H1 (cell line): Measurements from ENCODE around the gene VWF. TPM values are rescaled to one million over a fixed set of nuclear protein-coding genes. Genes with fewer than 3 reads are reported as not detected.

Experiments
- CHD1 ChIP-seq: IDR thresholded peaks from 2 replicates; pipeline ENCODE4 v1.6.1; 2012; ENCODE audit warnings: low read depth, low read length, improper control_type of control experiment
- MAFK ChIP-seq: IDR thresholded peaks from 2 replicates; pipeline ENCODE4 v1.6.1; 2012; ENCODE audit warnings: low read depth, mild to moderate bottlenecking, improper control_type of control experiment, low read length
- POLR2AphosphoS5 ChIP-seq: IDR thresholded peaks from 2 replicates; pipeline ENCODE4 v1.6.1; 2011; ENCODE audit warnings: low read depth, low read length
- RXRA ChIP-seq: IDR thresholded peaks from 2 replicates; pipeline ENCODE4 v1.6.1; 2011; ENCODE audit warnings: low read depth, mild to moderate bottlenecking, low read length, moderate library complexity; ENCODE audit not compliant: insufficient read depth
- SIX5 ChIP-seq: IDR thresholded peaks from 2 replicates; pipeline ENCODE4 v1.6.1; 2011; ENCODE audit warnings: mild to moderate bottlenecking, low read depth, low read length
- TCF12 ChIP-seq: IDR thresholded peaks from 2 replicates; pipeline ENCODE4 v1.6.1; 2011; ENCODE audit warnings: low read depth, mild to moderate bottlenecking, low read length
- polyA plus RNA-seq, 7 experiments: library from polyadenylated mRNA; depleted of rRNA in 3 of 7; stranded (reverse) in 5 of 7; unstranded in 2 of 7; fragments of >200 nt in 5 of 7; fragments of 200-250 nt in 2 of 7; gene quantifications; 1 replicate in 5 of 7; 2 replicates in 1 of 7; 4 replicates in 1 of 7; pipeline versions ENCODE4 v1.2.1 to v1.2.3, GENCODE V29; 2011 to 2013; ENCODE audit warnings: missing spikeins in 2 of 7, mixed read lengths in 2 of 7
- total RNA-seq: library from RNA; stranded (reverse); fragmentation: NEBNext Ultra II Directional; extraction: Animal tissue kit (Norgen Biotek cat#: 25700); gene quantifications from 2 replicates; pipeline ENCODE4 v1.2.1, GENCODE V29; 2021

Gene VWF
- total and polyA plus RNA-seq, 2 of the 8 experiments (the other 6 are each of a cell fraction or from before 2014, with no cell fraction given), result 0.39 to 0.60 TPM

GRCh38 chr12:6116471-6117021 lies 7.9 kb downstream of the VWF start (continued):
- no peak for TF ChIP-seq SIX5
- TF ChIP-seq RXRA, result no peak
- TF ChIP-seq MAFK, result no peak
- TF ChIP-seq TCF12, result no peak
- no peak for TF ChIP-seq POLR2AphosphoS5
- TF ChIP-seq CHD1, result no peak
